SK-N-SH treated with all-trans-retinoic acid at 6 μM for 48 hours (cell line): ENCODE data around the gene PBX1.

Experiments used
- ATAC-seq: fragments of 200-7000 bp; cut with Tn5 transposase; 3 replicates; pipeline ENCODE4 v1.9.1; 2020; ENCODE audit warnings: mild to moderate bottlenecking, moderate library complexity
- ARNTL ChIP-seq: fragments of 450-650 bp; formaldehyde crosslinking; IDR thresholded peaks from 2 replicates; pipeline ENCODE4 v1.5.0; 2020; ENCODE audit warnings: low read depth, mild to moderate bottlenecking, moderate library complexity, borderline replicate concordance
- BACH2 ChIP-seq: fragments of 250-450 bp; sonication (Bioruptor Pico); IDR thresholded peaks from 2 replicates; pipeline ENCODE4 v1.9.0; 2021; ENCODE audit warnings: mild to moderate bottlenecking, borderline replicate concordance
- CREB5 ChIP-seq: fragments of 250-450 bp; sonication (Bioruptor Pico); IDR thresholded peaks from 2 replicates; pipeline ENCODE4 v1.5.1; 2020; ENCODE audit warnings: low read depth, mild to moderate bottlenecking, moderate library complexity
- CSDC2 ChIP-seq: fragments of 250-450 bp; sonication (Bioruptor Pico); IDR thresholded peaks from 2 replicates; pipeline ENCODE4 v1.5.0; 2020; ENCODE audit warnings: mild to moderate bottlenecking, moderate library complexity
- ESRRG ChIP-seq: fragments of 250-450 bp; sonication (Bioruptor Pico); IDR thresholded peaks from 2 replicates; pipeline ENCODE4 v1.6.1; 2021; ENCODE audit warnings: mild to moderate bottlenecking
- GLIS3 ChIP-seq: fragments of 250-450 bp; sonication (Bioruptor Pico); IDR thresholded peaks from 2 replicates; pipeline ENCODE4 v1.5.0; 2020; ENCODE audit warnings: mild to moderate bottlenecking, moderate library complexity
- ISL1 ChIP-seq: fragments of 250-450 bp; sonication (Bioruptor Pico); IDR thresholded peaks from 2 replicates; pipeline ENCODE4 v2.1.2; 2022; ENCODE audit warnings: mild to moderate bottlenecking, moderate library complexity
- OSR1 ChIP-seq: fragments of 250-450 bp; sonication (Bioruptor Pico); IDR thresholded peaks from 2 replicates; pipeline ENCODE4 v1.8.0; 2022; ENCODE audit warnings: moderate library complexity, mild to moderate bottlenecking, inconsistent platforms
- PATZ1 ChIP-seq: fragments of 250-450 bp; sonication (Bioruptor Pico); IDR thresholded peaks from 2 replicates; pipeline ENCODE4 v1.8.0; 2020; ENCODE audit warnings: mild to moderate bottlenecking, moderate library complexity, borderline replicate concordance
- PPARA ChIP-seq: fragments of 250-450 bp; sonication (Bioruptor Pico); IDR thresholded peaks from 2 replicates; pipeline ENCODE4 v1.5.0; 2020; ENCODE audit warnings: mild to moderate bottlenecking, borderline replicate concordance
- RARB ChIP-seq: fragments of 250-450 bp; sonication (Bioruptor Pico); IDR thresholded peaks from 2 replicates; pipeline ENCODE4 v1.8.0; 2021; ENCODE audit warnings: mild to moderate bottlenecking, moderate library complexity
- SNAI2 ChIP-seq: fragments of 250-450 bp; sonication (Bioruptor Pico); IDR thresholded peaks from 2 replicates; pipeline ENCODE4 v1.5.0; 2020; ENCODE audit warnings: mild to moderate bottlenecking, moderate library complexity
- TCF4 ChIP-seq: fragments of 250-450 bp; sonication (Bioruptor Pico); IDR thresholded peaks from 2 replicates; pipeline ENCODE4 v1.8.0; 2021; ENCODE audit warnings: mild to moderate bottlenecking, moderate library complexity, borderline replicate concordance
- TOX ChIP-seq: fragments of 250-450 bp; sonication (Bioruptor Pico); IDR thresholded peaks from 2 replicates; pipeline ENCODE4 v1.8.0; 2021; ENCODE audit warnings: mild to moderate bottlenecking, moderate library complexity, borderline replicate concordance
- TSHZ2 ChIP-seq: fragments of 250-450 bp; sonication (Bioruptor Pico); IDR thresholded peaks from 2 replicates; pipeline ENCODE4 v1.5.0; 2020; ENCODE audit warnings: mild to moderate bottlenecking, moderate library complexity
- ZC3H10 ChIP-seq: fragments of 250-450 bp; sonication (Bioruptor Pico); IDR thresholded peaks from 2 replicates; pipeline ENCODE4 v1.5.1; 2021; ENCODE audit warnings: mild to moderate bottlenecking, moderate library complexity
- ZFP3 ChIP-seq: fragments of 250-450 bp; sonication (Bioruptor Pico); IDR thresholded peaks from 2 replicates; pipeline ENCODE4 v1.5.0; 2020; ENCODE audit warnings: mild to moderate bottlenecking, moderate library complexity
- ZNF565 ChIP-seq: fragments of 450-650 bp; formaldehyde crosslinking; conservative IDR thresholded peaks from 2 replicates; pipeline ENCODE4 v1.5.0; 2020; ENCODE audit warnings: low read depth, mild to moderate bottlenecking, moderate library complexity
- ZNF70 ChIP-seq: fragments of 450-650 bp; formaldehyde crosslinking; IDR thresholded peaks from 2 replicates; pipeline ENCODE4 v1.5.0; 2020; ENCODE audit warnings: mild to moderate bottlenecking, moderate library complexity
- ZNF8 ChIP-seq: fragments of 450-650 bp; formaldehyde crosslinking; IDR thresholded peaks from 2 replicates; pipeline ENCODE4 v1.5.0; 2020; ENCODE audit warnings: mild to moderate bottlenecking, moderate library complexity

PBX1 gene

GRCh38 chr1:164771619-164772361 is 212.8 kb downstream of the PBX1 start:
- TF ChIP-seq ZNF70 (CRISPR knock-in tag) (no peak), CSDC2 (CRISPR knock-in tag) (no peak), ESRRG (CRISPR knock-in tag) (no peak), OSR1 (CRISPR knock-in tag) (no peak), ZC3H10 (no peak), ISL1 (peak; percentile 82), GLIS3 (CRISPR knock-in tag) (0 out of 2 replicates have a peak, but pooled peaks have one; percentile 31), TCF4 (CRISPR knock-in tag) (no peak), CREB5 (CRISPR knock-in tag) (no peak)
- peak; percentile 75 for ATAC-seq

GRCh38 chr1:164772635-164773034 is 213.7 kb downstream of the PBX1 start:
- TF ChIP-seq PATZ1 (CRISPR knock-in tag): peak; percentile 44; the same call in 1 of the 2 replicates
- TF ChIP-seq ISL1: no peak
- peak; percentile 99 for TF ChIP-seq ZFP3 (CRISPR knock-in tag)
- TF ChIP-seq ZNF565 (CRISPR knock-in tag): no peak
- TF ChIP-seq TOX (CRISPR knock-in tag): peak; percentile 32; the same call in 1 of the 2 replicates
- TF ChIP-seq ZC3H10: 0 out of 2 replicates have a peak, but pooled peaks have one; percentile 11
- TF ChIP-seq, all 23 proteins: peak for 4
- peak; percentile 96 for ATAC-seq

GRCh38 chr1:164773102-164773501 is 214.1 kb downstream of the PBX1 start:
- ATAC-seq: peak; percentile 3; the same call in 2 of the 3 replicates
- TF ChIP-seq OSR1 (CRISPR knock-in tag) (no peak), PATZ1 (CRISPR knock-in tag) (no peak), ESRRG (CRISPR knock-in tag) (no peak), ARNTL (no peak), ZNF8 (CRISPR knock-in tag) (no peak), GLIS3 (CRISPR knock-in tag) (no peak), SNAI2 (CRISPR knock-in tag) (no peak), PPARA (CRISPR knock-in tag) (no peak), ZNF70 (CRISPR knock-in tag) (no peak), RARB (CRISPR knock-in tag) (no peak), TSHZ2 (no peak)

GRCh38 chr1:164774413-164774812 is 215.4 kb downstream of the PBX1 start:
- TF ChIP-seq BACH2 (CRISPR knock-in tag) (no peak), ZNF8 (CRISPR knock-in tag) (no peak)
- ATAC-seq: no peak
